PFSK-1 (cell line): ENCODE measurements around the gene ZNF385D.

Experiments
- FOXP2 ChIP-seq: optimal IDR thresholded peaks from 2 replicates; pipeline ENCODE3; 2011; ENCODE audit warnings: borderline replicate concordance, control low read depth, inconsistent platforms; ENCODE audit not compliant: insufficient read depth; ENCODE audit errors: extremely low read length, extremely low read depth
- POLR2AphosphoS5 ChIP-seq: IDR thresholded peaks from 2 replicates; pipeline ENCODE4 v1.6.1; 2012; ENCODE audit warnings: low read depth, mild to moderate bottlenecking, control low read depth, low read length, moderate library complexity
- REST ChIP-seq, 2 experiments: IDR thresholded peaks; 2 replicates each; pipeline versions ENCODE4 v1.6.1 to v1.8.0; 2011 to 2012; ENCODE audit warnings: low read depth in 2 of 2, low read length in 2 of 2, control low read depth in 1 of 2, inconsistent platforms in 1 of 2, mild to moderate bottlenecking in 1 of 2, moderate library complexity in 1 of 2; ENCODE audit not compliant: insufficient read depth in 1 of 2
- SIN3A ChIP-seq: IDR thresholded peaks from 2 replicates; pipeline ENCODE4 v1.6.1; 2012; ENCODE audit warnings: mild to moderate bottlenecking, low read length, moderate library complexity, borderline replicate concordance; ENCODE audit not compliant: insufficient read depth
- TAF1 ChIP-seq: IDR thresholded peaks from 2 replicates; pipeline ENCODE4 v1.6.1; 2012; ENCODE audit warnings: low read length, control low read depth, borderline replicate concordance; ENCODE audit not compliant: insufficient read depth

ZNF385D gene

GRCh38 chr3:21508246-21508645 is 242.8 kb downstream of the ZNF385D start:
- TF ChIP-seq SIN3A (no peak), TAF1 (no peak), FOXP2 (no peak), REST (IDR thresholded peaks at IDR 0.05; ENCODE audit: insufficient read depth in 1 of 2, low read depth in 2 of 2, low read length in 2 of 2) (no peak), POLR2AphosphoS5 (no peak)

GRCh38 chr3:21505711-21506460 is 245.1 kb downstream of the ZNF385D start:
- no peak for TF ChIP-seq POLR2AphosphoS5
- no peak for TF ChIP-seq SIN3A
- TF ChIP-seq TAF1: no peak

GRCh38 chr3:21502656-21503055 is 248.4 kb downstream of the ZNF385D start:
- no peak for TF ChIP-seq POLR2AphosphoS5
- no peak for TF ChIP-seq SIN3A
- TF ChIP-seq TAF1: no peak
- TF ChIP-seq FOXP2: no peak
- TF ChIP-seq REST (IDR thresholded peaks at IDR 0.05; ENCODE audit: insufficient read depth in 1 of 2, low read depth in 2 of 2, low read length in 2 of 2): no peak

GRCh38 chr3:21500834-21501233 is 250.2 kb downstream of the ZNF385D start:
- no peak for TF ChIP-seq REST (IDR thresholded peaks at IDR 0.05; ENCODE audit: insufficient read depth in 1 of 2, low read depth in 2 of 2, low read length in 2 of 2)
- no peak for TF ChIP-seq FOXP2
- TF ChIP-seq SIN3A: no peak
- no peak for TF ChIP-seq TAF1
- TF ChIP-seq POLR2AphosphoS5: no peak

- TF ChIP-seq REST (IDR thresholded peaks at IDR 0.05; ENCODE audit: insufficient read depth in 1 of 2, low read depth in 2 of 2, low read length in 2 of 2) (no peak), FOXP2 (no peak), TAF1 (no peak), SIN3A (no peak), POLR2AphosphoS5 (no peak)
Measured at GRCh38 chr3:21487520-21487919, 263.5 kb downstream of the ZNF385D start.
